GM18511 (cell line): Measurements from ENCODE around the gene MCOLN1.
"Not testable (repeated sequence)": the region's sequence is repeated elsewhere in the genome, so short reads cannot be mapped to it uniquely, and the experiment has no call there.

Experiments used
- ATAC-seq: cut with Tn5 transposase; IDR thresholded peaks from one replicate; pipeline ENCODE4 v1.9.1; 2021; ENCODE audit warnings: mild to moderate bottlenecking, moderate library complexity; ENCODE audit not compliant: unreplicated experiment

Gene MCOLN1

GRCh38 chr19:7565332-7565731, 42.9 kb downstream of the MCOLN1 start:
- no peak for ATAC-seq

- no peak for ATAC-seq
These were observed 48.3 kb downstream of the MCOLN1 start for GRCh38 chr19:7570761-7571160.

- no peak for ATAC-seq
These were observed 53.1 kb downstream of the MCOLN1 start for GRCh38 chr19:7575434-7576040.

- ATAC-seq, result not testable (repeated sequence)
These were observed 55.0 kb downstream of the MCOLN1 start for GRCh38 chr19:7577422-7577821.

- no peak for ATAC-seq
These were observed 55.7 kb downstream of the MCOLN1 start for GRCh38 chr19:7578127-7578526.

GRCh38 chr19:7579182-7579581, 56.8 kb downstream of the MCOLN1 start:
- ATAC-seq, result no peak

- ATAC-seq, result no peak
These were observed 60.0 kb downstream of the MCOLN1 start for GRCh38 chr19:7582446-7582845.
